Urinary bladder (tissue), 4 donors: ENCODE results near the gene PNLIPRP1. TPM values are rescaled to one million over a fixed set of nuclear protein-coding genes. Genes with fewer than 3 reads are reported as not detected.

Experiments used
- DNase-seq: peaks from one replicate; pipeline ENCODE4 v3.0.0-alpha.2; 2015; ENCODE audit errors: extremely low spot score
- H3K27ac ChIP-seq: one replicate; pipeline ENCODE4 v1.5.1; 2013; ENCODE audit warnings: low read depth, mild to moderate bottlenecking, moderate library complexity
- H3K36me3 ChIP-seq: one replicate; pipeline ENCODE4 v1.6.1; 2013; ENCODE audit warnings: mild to moderate bottlenecking, moderate library complexity; ENCODE audit not compliant: insufficient read depth
- H3K4me1 ChIP-seq: one replicate; pipeline ENCODE4 v1.6.1; 2013; ENCODE audit warnings: mild to moderate bottlenecking, moderate library complexity; ENCODE audit not compliant: insufficient read depth
- H3K4me3 ChIP-seq: one replicate; pipeline ENCODE4 v1.5.1; 2013; ENCODE audit warnings: low read depth, low read length
- WGBS: extraction: QIAGEN DNeasy Blood & Tissue Kit; methylation state at CpG from one replicate; pipeline ENCODE4 v1.1.7; 2013; 5-methylcytosine and 5-hydroxymethylcytosine counted together
- polyA plus RNA-seq: library from polyadenylated mRNA; stranded (reverse); fragments of 200-250 nt; gene quantifications from one replicate; pipeline ENCODE4 v1.2.3, GENCODE V29; 2013
- total RNA-seq: library from RNA; depleted of rRNA; stranded (reverse); fragments of >200 nt; gene quantifications from one replicate; pipeline ENCODE4 v1.2.3, GENCODE V29; 2014
- donor health status: healthy with polysubstance abuse.
- donor health status: healthy.

The PNLIPRP1 gene
- total and polyA plus RNA-seq, 2 donors: 0.11 TPM; not detected in 1

GRCh38 chr10:116587878-116588591 is 2.7 kb upstream of the PNLIPRP1 start:
- WGBS: 91% methylated on average over 8 of the region's 8 CpGs
- Histone ChIP-seq H3K27ac (no peak overlapping the region), H3K4me1 (no peaks in the 10 kb centered on the region), H3K36me3 (no peaks in the 10 kb centered on the region), H3K4me3 (no peak overlapping the region)
- no peak for DNase-seq

- no peaks in the 10 kb centered on the region for H3K36me3 ChIP-seq
- no peak overlapping the region for H3K27ac ChIP-seq
- no peak overlapping the region for H3K4me3 ChIP-seq
- DNase-seq: no peak
- WGBS: 87% methylated on average over 2 of the region's 2 CpGs
- no peaks in the 10 kb centered on the region for H3K4me1 ChIP-seq
Observed at GRCh38 chr10:116588995-116589394, 1.8 kb upstream of the PNLIPRP1 start.

- Histone ChIP-seq H3K27ac (no peak overlapping the region), H3K36me3 (no peaks in the 10 kb centered on the region), H3K4me3 (no peak overlapping the region), H3K4me1 (no peaks in the 10 kb centered on the region)
- no peak for DNase-seq
- 81% methylated on average over 2 of the region's 2 CpGs for WGBS
Observed at GRCh38 chr10:116589926-116590325, 833 bp upstream of the PNLIPRP1 start.

- no peak overlapping the region for H3K4me3 ChIP-seq
- H3K4me1 ChIP-seq: no peaks in the 10 kb centered on the region
- H3K36me3 ChIP-seq: no peaks in the 10 kb centered on the region
- DNase-seq: no peak
- 88% methylated on average over 5 of the region's 5 CpGs for WGBS
- no peak overlapping the region for H3K27ac ChIP-seq
Observed at GRCh38 chr10:116593139-116593740, 2.5 kb downstream of the PNLIPRP1 start.

- DNase-seq: no peak
- H3K36me3 ChIP-seq: no peaks in the 10 kb centered on the region
- no peak overlapping the region for H3K4me3 ChIP-seq
- no peak overlapping the region for H3K27ac ChIP-seq
- no peaks in the 10 kb centered on the region for H3K4me1 ChIP-seq
- WGBS: 90% methylated on average over 7 of the region's 7 CpGs
Observed at GRCh38 chr10:116594525-116595035, 3.8 kb downstream of the PNLIPRP1 start.

- no peak for DNase-seq
- Histone ChIP-seq H3K36me3 (no peaks in the 10 kb centered on the region), H3K27ac (no peak overlapping the region), H3K4me3 (no peak overlapping the region), H3K4me1 (no peaks in the 10 kb centered on the region)
- 70% methylated on average over 2 of the region's 2 CpGs for WGBS
Observed at GRCh38 chr10:116596062-116596461, 5.3 kb downstream of the PNLIPRP1 start.

- no peak overlapping the region for H3K4me3 ChIP-seq
- no peak for DNase-seq
- no peaks in the 10 kb centered on the region for H3K4me1 ChIP-seq
- no peaks in the 10 kb centered on the region for H3K36me3 ChIP-seq
- no peak overlapping the region for H3K27ac ChIP-seq
- WGBS: 82% methylated on average over 5 of the region's 5 CpGs
Observed at GRCh38 chr10:116597543-116597942, 6.8 kb downstream of the PNLIPRP1 start.

GRCh38 chr10:116598329-116598728 is 7.6 kb downstream of the PNLIPRP1 start:
- no peak overlapping the region for H3K4me3 ChIP-seq
- no peak overlapping the region for H3K27ac ChIP-seq
- no peaks in the 10 kb centered on the region for H3K36me3 ChIP-seq
- no peak for DNase-seq
- no peaks in the 10 kb centered on the region for H3K4me1 ChIP-seq

GRCh38 chr10:116599991-116600390 is 9.2 kb downstream of the PNLIPRP1 start:
- no peaks in the 10 kb centered on the region for H3K4me1 ChIP-seq
- DNase-seq: no peak
- WGBS: 53% methylated on average over 5 of the region's 5 CpGs

GRCh38 chr10:116602648-116603400 is 12.1 kb downstream of the PNLIPRP1 start:
- Histone ChIP-seq H3K36me3 (no peaks in the 10 kb centered on the region), H3K4me1 (no peaks in the 10 kb centered on the region), H3K4me3 (no peak overlapping the region), H3K27ac (no peak overlapping the region)
- 86% methylated on average over 10 of the region's 10 CpGs for WGBS
- DNase-seq: no peak

More at GRCh38 chr10:116599991-116600390, 9.2 kb downstream of the PNLIPRP1 start:
- H3K27ac ChIP-seq: no peak overlapping the region
- H3K36me3 ChIP-seq: no peaks in the 10 kb centered on the region
- H3K4me3 ChIP-seq: no peak overlapping the region

- Histone ChIP-seq H3K36me3 (no peaks in the 10 kb centered on the region), H3K27ac (no peak overlapping the region), H3K4me3 (no peak overlapping the region), H3K4me1 (no peaks in the 10 kb centered on the region)
- DNase-seq: no peak
- 72% methylated on average over 8 of the region's 8 CpGs for WGBS
Observed at GRCh38 chr10:116606061-116606483, 15.3 kb downstream of the PNLIPRP1 start.

- H3K4me3 ChIP-seq: no peak overlapping the region
- 77% methylated on average over 6 of the region's 6 CpGs for WGBS
- DNase-seq: no peak
- no peak overlapping the region for H3K27ac ChIP-seq
- H3K4me1 ChIP-seq: no peaks in the 10 kb centered on the region
- no peaks in the 10 kb centered on the region for H3K36me3 ChIP-seq
Observed at GRCh38 chr10:116607336-116607735, 16.6 kb downstream of the PNLIPRP1 start.

- H3K4me3 ChIP-seq: no peak overlapping the region
- no peak for DNase-seq
- H3K36me3 ChIP-seq: no peaks in the 10 kb centered on the region
- no peak overlapping the region for H3K27ac ChIP-seq
- no peaks in the 10 kb centered on the region for H3K4me1 ChIP-seq
- 31% methylated on average over 41 of the region's 41 CpGs for WGBS
Observed at GRCh38 chr10:116608686-116609594, 18.2 kb downstream of the PNLIPRP1 start.
